SHP77 (cell line): Measurements from ENCODE around the gene SCAF1.

ENCODE experiments used
- DNase-seq, 2 experiments: peaks; one replicate each; lab custom pipeline; 2025; lab: John Stamatoyannopoulos, UW

Gene SCAF1

DNA sequence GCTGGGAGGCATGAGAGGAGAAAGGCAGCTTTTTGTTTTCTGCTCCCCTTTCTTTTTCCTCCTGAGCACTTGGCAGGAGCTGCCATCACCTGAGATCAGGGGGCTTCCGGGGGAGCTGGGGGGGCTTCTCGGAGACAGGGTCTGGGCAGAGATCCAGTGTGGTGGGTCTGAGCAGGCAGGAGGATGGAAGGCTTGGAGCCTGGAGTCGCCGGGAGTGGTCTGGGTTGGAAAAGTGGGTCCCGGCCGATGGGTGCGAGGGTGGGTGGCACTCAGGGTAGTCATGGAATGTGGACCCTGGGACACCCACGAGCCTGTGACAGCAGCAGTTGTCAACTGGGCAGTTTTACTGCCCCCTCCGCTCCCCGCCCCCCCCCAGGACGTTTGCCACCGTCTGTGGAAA, 45.1 kb downstream of the SCAF1 start:
- no peak for DNase-seq

DNA sequence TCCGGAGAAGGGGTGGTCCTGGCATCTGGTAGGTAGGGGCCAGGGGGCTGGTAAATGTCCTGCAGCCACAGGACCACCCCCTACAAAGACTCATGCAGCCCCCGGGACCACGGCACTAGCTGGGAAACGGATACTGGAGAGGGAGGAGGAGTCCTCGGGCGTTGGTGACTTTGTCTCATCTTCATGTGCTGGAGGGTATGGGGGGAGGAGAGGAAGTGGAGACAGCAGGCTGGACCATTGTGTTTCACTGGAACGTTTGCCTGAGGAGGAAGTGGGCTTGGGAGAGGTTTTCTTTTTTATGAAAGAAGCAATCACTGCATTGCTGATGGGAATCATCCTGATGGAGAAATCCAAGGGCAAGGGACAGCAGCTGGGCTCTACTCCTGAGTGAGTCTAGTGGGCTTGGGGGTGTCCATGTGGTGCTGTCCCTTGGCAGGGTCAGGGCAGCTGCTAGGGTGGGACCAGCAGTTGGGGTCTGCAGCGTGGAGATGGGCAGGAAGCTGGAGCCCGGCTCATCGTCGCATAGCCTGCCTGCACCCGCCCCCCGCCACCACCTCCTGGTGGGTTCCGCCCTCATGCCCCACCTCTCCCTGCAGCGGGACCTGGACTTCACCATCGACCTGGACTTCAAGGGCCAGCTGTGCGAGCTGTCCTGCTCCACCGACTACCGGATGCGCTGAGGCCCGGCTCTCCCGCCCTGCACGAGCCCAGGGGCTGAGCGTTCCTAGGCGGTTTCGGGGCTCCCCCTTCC, 45.7 kb downstream of the SCAF1 start:
- no peak for DNase-seq

DNA sequence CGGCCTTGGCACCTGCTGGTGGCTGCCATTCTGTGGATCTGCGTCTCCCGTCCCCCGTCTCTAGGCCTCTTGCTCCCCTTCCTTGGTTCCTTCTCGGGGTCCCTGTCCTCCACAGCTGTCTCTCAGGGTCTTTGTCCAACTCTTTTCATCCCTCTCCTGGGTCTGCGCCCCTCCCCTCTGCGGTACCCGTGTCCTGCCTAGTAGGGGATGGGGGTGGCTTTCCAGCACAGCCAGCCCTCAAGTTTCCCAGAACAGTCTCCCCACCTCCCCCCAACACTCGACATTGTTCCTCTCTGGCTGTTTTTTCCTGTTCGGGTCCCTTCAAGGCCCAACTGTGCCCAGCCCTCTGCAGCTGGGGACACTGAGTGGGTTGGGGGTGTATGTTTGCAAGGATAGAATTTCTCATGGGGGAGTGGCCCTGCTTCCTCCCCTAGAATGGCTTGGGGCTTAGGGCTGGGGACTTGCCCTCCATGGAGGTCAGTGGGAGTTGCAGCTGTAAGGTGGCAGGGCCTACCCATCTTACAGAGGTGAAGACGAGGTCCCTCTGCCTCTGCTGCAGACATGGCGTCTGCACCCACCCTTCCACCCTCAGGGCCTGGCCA, 46.6 kb downstream of the SCAF1 start:
- no peak for DNase-seq

DNA sequence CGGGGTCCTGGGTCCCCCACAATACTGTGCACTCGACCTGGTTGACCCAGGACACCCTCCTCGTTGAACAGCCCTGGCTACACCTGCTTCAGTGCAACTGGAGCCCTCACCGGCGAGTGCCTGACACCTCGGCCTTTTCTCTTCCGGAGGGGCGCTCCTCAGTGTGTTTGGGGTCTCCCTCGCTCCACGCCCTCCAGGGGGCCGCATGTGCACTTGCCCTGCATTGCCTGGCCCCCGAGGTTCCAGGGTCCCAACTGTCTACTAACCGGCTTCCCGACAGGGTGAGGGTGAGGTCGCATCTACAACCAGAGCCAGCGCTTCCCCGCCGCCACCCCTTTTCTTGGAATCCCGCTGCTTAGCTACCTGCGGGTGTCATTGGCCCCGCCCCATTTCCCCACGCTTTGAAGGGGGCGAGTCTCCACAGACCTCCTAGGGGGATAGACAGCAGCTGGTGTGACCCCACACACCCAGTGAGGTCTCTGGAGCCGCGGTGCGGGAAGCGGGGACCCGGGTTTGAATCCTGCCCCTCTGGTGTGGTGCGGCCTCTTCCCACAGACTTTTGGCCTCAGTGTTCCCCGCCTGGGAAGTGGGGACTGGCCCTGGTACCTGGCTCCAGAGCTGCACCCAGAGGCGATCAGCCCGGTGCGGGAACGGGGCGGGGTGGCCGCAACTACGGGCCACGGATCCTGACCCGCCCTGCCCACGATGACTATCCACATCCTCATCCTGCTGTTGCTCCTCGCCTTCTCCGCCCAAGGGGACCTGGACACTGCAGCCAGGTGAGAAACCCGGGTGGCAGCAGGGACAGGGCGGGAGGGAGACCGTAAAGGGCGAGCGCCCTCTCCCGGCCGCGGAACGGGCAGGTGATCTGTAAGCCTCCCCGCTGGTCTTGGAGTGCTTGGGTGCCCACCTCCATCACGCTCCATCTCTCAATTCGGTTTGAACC, 47.4 kb downstream of the SCAF1 start, which contains the start of gene ADM5:
ADM5 (plus strand) TSS at position 462 of the 946 bp plus-strand sequence; CDS start at position 706, 244 bp downstream.
- peak; percentile 47 to 75 for DNase-seq

DNA sequence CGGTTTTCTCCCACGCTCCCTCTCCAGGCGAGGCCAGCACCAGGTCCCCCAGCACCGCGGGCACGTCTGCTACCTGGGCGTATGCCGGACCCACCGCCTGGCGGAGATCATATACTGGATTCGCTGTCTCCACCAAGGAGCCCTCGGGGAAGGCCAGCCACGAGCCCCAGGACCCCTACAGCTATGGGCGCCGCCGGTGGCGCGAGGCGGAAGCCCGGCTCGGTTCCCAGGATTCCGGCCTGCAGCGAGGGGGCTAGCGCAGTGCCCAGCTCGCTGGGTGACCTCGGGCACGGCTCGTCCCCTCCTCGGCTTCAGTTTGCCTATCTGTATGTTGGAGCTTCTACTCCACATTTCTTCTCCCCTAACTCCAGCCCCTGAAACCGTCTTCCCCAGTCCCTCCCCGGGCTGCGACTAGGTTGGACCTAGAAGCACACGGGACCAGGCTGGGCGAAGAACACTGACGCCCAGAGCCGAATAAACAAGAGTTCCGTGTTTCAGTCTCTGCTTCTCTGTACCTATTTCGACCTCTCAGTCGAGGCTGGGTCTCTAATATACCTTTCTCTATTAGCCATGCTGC, 48.2 kb downstream of the SCAF1 start:
- DNase-seq, result no peak

DNA sequence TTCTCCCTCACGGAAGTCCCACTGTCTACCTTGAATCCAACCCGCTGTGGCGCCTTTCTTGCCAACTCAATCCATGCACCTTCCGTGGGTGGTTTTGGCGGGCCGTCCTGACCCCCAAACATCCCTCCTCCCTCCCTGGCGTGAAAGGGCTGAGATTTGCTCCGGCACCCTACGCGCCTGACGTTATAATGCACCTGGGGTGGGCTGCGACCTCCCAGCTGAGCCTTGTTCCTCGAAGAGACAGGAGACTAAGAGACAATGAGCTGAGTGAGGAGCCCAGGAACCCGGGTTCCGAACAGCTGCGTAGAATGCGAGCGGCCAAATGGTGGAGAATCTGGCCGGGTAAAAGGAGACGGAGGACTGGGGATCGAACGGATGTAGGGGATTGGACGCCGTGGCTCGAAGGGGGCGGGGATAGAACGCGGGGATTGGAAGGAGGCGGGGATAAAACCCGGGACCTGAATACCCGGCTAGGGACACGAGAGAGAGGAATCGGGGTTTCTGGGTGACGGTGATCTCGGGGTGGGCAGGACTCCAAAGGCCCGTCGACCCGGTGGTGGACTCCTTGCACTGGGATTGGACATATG, 48.7 kb downstream of the SCAF1 start, which contains the start of gene CPT1C:
CPT1C (plus strand) TSS at position 461 of the 587 bp plus-strand sequence. CDS start 1,137 bp downstream, outside the sequence.
- peak; percentile 90 to 93 for DNase-seq

DNA sequence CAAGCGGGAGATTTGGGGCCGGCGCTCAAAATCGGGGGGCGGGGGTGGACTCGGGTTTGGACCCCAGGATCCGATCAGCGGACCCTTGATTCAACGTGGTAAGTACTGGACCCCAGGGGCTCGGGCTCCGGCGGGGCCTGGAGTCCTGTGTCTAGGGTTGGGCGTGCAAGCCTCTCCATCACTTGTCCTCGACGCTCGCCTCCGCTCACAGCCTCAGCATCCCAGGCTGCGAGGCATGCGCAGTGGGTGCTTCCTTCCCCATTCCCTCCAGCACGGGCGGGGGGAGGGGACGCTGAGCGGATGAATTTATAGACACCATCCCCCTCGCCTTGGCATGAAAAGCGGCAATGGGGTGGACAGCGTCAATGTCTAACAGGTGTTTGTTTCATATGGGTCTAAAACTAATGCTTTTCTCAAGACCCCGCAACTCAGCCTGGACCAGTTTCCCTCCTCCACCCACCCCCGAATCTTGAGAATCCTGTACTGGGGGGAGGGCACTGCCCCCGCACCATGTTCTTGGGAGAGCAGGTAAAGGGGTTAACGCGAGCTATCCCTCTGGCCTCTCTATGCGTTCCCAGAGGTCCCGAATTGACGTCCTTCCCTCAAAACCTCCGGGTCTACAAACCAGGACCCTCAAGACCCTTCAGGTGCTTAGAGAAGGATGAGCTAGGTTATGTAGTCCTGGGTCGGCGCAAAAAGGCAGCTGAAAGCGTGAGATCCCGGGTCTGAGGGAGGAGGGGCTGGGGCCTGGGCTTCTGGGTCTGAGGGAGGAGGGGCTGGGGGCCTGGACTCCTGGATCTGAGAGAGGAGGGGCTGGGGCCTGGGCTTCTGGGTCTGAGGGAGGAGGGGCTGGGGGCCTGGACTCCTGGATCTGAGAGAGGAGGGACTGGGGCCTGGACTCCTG, 49.5 kb downstream of the SCAF1 start:
- peak; percentile 88 to 93 for DNase-seq

DNA sequence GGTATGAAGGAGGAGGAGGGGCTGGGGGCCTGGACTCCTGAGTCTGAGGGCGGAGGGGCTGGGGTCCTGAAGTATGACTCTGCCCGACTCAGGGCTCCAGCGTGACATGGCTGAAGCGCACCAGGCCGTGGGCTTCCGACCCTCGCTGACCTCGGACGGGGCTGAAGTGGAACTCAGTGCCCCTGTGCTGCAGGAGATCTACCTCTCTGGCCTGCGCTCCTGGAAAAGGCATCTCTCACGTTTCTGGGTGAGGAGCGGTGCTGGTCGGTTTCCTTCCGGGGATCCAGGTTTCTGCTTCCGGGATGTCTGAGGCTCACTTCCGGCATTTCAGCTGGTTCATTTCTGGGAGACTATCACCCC, 50.1 kb downstream of the SCAF1 start:
- peak in 1 of 2 experiments; percentile 52 for DNase-seq

DNA sequence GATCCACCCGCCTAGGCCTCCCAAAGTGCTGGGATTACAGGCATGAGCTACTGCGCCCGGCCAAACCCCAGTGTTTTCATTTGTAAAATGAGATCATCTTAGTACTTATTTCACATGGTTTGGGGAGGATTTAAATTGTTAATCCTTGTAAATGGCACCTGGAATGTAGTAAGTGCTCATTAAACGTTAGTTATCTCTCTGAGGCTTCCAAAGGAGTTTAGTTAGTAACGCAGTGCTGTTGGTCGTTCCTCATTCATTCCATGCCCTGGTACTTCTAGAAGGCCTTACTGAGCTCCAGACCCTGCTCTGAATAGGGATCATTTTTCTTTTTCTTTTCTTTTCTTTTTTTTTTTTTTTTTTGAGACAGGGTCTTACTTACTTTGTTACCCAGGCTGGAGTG, 54.1 kb downstream of the SCAF1 start:
- DNase-seq, result no peak

DNA sequence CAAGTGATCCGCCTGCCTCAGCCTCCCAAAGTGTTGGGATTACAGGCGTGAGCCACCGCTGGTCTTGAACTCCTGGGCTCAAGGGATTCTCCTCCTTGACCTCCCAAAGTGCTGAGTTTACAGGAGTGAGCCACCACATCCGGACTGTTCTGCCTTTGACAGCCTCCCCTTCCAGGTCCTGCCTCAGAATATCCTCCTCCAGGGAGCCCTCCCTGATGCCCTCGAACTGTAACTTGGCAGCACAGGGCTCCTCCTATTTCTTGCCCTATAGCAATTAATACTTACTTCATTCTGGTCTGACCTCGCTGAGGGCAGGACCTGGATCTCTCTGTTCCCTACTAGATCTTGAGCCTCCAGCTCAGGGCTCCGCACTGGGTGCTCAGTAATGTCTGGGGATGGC, 54.9 kb downstream of the SCAF1 start:
- DNase-seq, result no peak

DNA sequence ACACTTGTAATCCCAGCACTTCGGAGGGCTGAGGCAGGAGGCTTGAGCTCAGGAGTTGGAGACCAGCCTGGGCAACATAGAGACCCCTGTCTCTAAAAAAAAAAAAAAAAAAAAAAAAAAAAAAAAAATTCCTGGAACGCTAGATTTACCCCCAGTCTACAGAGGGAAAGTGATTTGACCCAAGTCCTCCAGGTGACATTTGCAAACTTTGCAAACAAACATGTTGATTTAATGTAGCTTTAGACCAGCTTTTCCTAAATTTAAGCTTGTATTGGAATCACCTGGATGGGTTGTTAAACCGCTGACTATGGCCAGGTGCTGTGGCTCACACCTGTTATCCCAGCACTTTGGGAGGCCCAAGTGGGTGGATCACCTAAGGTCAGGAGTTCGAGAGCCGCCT, 57.4 kb downstream of the SCAF1 start:
- no peak for DNase-seq

DNA sequence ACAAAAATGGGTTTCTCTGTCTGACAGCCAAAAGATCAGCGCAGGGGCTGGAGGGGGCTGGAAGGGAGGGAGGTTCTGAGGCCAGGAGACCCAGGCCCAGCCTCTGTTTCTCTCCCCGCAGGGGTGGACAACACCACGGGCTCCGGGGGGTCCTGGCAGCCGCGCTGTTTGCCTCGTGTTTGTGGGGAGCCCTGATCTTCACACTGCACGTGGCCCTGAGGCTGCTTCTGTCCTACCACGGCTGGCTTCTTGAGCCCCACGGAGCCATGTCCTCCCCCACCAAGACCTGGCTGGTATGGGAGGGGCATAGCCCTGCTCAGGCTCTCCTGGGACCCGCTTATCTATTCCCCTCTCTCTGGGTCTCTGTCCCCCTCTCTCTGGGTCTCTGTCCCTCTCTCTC, 58.6 kb downstream of the SCAF1 start:
- DNase-seq, result no peak

DNA sequence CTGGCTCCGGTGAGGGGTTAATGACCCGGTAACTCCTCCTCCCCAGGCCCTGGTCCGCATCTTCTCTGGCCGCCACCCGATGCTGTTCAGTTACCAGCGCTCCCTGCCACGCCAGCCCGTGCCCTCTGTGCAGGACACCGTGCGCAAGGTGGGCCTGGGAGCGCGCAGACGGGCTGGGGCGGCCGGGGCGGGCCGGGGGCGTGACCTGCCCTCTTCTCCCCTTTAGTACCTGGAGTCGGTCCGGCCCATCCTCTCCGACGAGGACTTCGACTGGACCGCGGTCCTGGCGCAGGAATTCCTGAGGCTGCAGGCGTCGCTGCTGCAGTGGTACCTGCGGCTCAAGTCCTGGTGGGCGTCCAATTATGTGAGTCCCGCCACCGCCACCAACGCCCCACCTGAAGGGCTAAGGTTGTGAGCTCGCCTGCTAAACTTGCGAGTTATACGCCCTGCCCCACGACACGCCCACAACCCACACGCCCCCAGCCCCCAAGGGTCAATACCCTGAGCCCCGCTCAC, 59.3 kb downstream of the SCAF1 start:
- DNase-seq, result no peak

DNA sequence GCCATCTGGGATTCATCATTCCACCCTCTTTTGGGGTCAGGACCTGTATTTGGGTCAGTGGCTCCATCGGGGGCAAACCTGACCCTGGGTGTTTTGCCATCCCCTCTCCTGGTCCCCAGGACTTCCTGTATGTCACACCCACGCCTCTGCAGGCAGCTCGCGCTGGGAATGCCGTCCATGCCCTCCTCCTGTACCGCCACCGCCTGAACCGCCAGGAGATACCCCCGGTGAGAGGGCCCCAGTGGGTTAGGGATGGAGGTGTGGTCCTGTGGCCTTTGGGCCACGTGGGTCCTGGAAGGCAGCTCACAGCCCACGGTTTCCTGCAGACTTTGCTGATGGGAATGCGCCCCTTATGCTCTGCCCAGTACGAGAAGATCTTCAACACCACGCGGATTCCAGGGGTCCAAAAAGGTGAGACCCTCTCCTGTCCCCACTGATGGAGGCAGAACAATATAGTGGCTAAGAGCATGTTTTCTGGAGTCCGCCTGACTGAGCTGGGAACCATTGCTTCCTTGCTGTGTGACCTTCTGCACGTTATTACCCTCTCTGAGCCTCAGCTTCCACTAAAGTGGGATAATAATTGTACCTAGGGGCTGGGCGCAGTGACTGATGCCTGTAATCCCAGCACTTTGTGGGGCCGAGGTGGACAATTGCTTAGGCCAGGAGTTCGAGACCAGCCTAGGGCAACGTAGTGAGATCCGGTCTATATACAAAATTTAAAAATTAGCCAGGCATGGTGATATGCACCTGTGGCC, 63.1 kb downstream of the SCAF1 start:
- no peak for DNase-seq

DNA sequence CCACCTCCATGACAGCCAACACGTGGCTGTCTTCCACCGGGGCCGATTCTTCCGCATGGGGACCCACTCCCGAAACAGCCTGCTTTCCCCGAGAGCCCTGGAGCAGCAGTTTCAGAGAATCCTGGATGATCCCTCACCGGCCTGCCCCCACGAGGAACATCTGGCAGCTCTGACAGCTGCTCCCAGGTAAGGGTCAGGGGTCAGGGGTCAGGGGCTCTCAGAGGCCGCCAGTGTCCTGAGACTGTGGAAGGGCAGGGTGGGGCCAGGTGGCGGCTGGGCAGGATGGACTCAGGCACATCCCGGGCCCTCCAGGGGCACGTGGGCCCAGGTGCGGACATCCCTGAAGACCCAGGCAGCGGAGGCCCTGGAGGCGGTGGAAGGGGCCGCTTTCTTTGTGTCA, 63.9 kb downstream of the SCAF1 start:
- DNase-seq, result no peak
